G401 (cell line): ENCODE data around the gene PLXNB2. TPM values are rescaled to one million over a fixed set of nuclear protein-coding genes. Genes with fewer than 3 reads are reported as not detected.

ENCODE experiments used
- DNase-seq: peaks from one replicate; pipeline ENCODE4 v3.0.0-alpha.2; 2015; ENCODE audit warnings: low spot score
- in situ Hi-C: cut with HindIII; loops from 2 replicates; pipeline ENCODE4 v1.10.0; 2016; ENCODE audit warnings: low sequenced_read_pairs, mixed read lengths
- total RNA-seq: library from RNA; depleted of rRNA; stranded (reverse); fragments of >200 nt; shearing (Covaris generic); gene quantifications from 2 replicates; pipeline ENCODE4 v1.2.3, GENCODE V29; 2014; rRNA removed

PLXNB2 gene
- total RNA-seq, 1 experiment from 2014 or later = 100 TPM

- DNase-seq = no peak
- in situ Hi-C loops = no loop called here
These were observed 82.1 kb downstream of the PLXNB2 start for GRCh38 chr22:50225200-50225969.

Other genes with a start within 250 kb of the PLXNB2 start
- gene TTLL8, start 249.3 kb downstream of the PLXNB2 start, total RNA-seq = not detected in 2 replicates
- gene MLC1, start 222.2 kb downstream of the PLXNB2 start, total RNA-seq = not detected in 2 replicates
- gene MOV10L1, start 217.6 kb downstream of the PLXNB2 start, total RNA-seq = not detected in 2 replicates
- gene PANX2, start 136.9 kb downstream of the PLXNB2 start, total RNA-seq = 0.62 and 1.4 TPM in 2 replicates
- gene TRABD, start 121.7 kb downstream of the PLXNB2 start, total RNA-seq = 73.9 and 83.5 TPM in 2 replicates
- gene SELENOO, start 106.6 kb downstream of the PLXNB2 start, total RNA-seq = 25.5 and 40.7 TPM in 2 replicates
- gene TUBGCP6, start 62.6 kb downstream of the PLXNB2 start, total RNA-seq = 15.1 and 17.0 TPM in 2 replicates
- 6.1 and 28.5 TPM in 2 replicates for gene HDAC10, start 56.4 kb downstream of the PLXNB2 start, total RNA-seq
- gene MAPK12, start 46.0 kb downstream of the PLXNB2 start, total RNA-seq = 155 and 158 TPM in 2 replicates
- 21.3 and 21.5 TPM in 2 replicates for gene MAPK11, start 37.3 kb downstream of the PLXNB2 start, total RNA-seq
- 0.37 and 1.0 TPM in 2 replicates for gene DENND6B, start 19.4 kb upstream of the PLXNB2 start, total RNA-seq
- gene PPP6R2, start 35.7 kb upstream of the PLXNB2 start, total RNA-seq = 76.9 and 77.8 TPM in 2 replicates
- gene SBF1, start 167.4 kb upstream of the PLXNB2 start, total RNA-seq = 61.5 and 86.1 TPM in 2 replicates
- not detected in 2 replicates for gene ADM2, start 173.9 kb upstream of the PLXNB2 start, total RNA-seq
- 1.9 TPM in 1 of 2 replicates, not detected in the other for gene MIOX, start 179.2 kb upstream of the PLXNB2 start, total RNA-seq
- 40.6 and 45.7 TPM in 2 replicates for gene LMF2, start 200.1 kb upstream of the PLXNB2 start, total RNA-seq
- 80.3 and 81.2 TPM in 2 replicates for gene NCAPH2, start 200.6 kb upstream of the PLXNB2 start, total RNA-seq
- 4.9 and 6.8 TPM in 2 replicates for gene SCO2, start 218.0 kb upstream of the PLXNB2 start, total RNA-seq
- 3.1 and 4.4 TPM in 2 replicates for gene TYMP, start 222.4 kb upstream of the PLXNB2 start, total RNA-seq
- not detected in 2 replicates for gene KLHDC7B, start 238.3 kb upstream of the PLXNB2 start, total RNA-seq